ENCODE data around the gene WDR13. TPM values are rescaled to one million over a fixed set of nuclear protein-coding genes. Genes with fewer than 3 reads are reported as not detected.

WDR13 gene
- total RNA-seq, 4 donors from 2014 or later: 50.5 to 86.6 (median 68.5) TPM

DNA sequence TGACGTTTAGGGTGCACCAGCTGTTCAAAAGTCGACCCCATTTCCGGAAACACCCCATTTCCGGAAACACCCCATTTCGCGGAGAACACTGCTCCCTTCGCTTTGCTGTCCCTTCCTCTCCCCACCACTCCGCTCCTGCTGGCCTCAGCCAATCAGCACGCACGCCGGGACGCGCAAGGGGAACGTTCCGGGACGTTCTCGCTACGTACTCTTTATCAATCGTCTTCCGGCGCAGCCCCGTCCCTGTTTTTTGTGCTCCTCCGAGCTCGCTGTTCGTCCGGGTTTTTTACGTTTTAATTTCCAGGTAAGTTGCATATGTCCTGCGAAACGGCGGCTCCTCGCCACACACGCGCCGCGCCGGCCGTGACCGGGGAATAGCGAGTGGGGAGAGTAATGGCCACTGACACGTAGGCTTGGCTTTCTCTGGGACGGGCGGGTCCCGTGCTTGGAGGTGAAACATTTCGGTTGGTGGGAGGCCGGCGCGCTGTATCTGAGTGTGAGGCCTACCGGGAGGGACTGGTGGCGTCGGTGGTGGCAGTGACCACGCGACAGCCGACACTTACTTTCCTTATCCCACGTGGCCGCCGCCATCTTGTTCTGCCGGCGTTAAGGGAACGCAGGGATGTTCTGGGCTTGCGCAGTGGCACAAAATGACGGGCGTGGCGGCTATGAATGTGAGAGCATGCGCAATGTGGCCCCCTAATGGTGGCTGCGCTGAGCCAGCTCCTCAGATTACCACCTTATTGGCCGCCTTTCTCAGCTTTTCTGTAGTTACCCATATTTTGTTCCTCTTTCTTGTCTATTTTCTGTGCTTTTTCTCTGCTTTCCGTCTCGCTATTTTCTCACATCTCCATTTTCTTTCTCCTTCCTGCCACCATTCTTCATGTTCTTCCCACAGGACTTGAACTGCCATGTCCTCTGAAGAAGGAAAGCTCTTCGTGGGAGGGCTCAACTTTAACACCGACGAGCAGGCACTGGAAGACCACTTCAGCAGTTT is 22.7 kb upstream of the WDR13 start, which contains the start of gene RBM3:
TSS of gene RBM3 (plus strand) at position 215 of the 997 bp plus-strand sequence. CDS start at position 912, 697 bp downstream.
- peak within 1 kb of the TSS; percentile 64 to 83 (median 74) for H3K4me3 ChIP-seq
- peaks cover 3 to 47% (median 11%) of the 10 kb centered on the region in 3 donors for H3K4me1 ChIP-seq
- peak within 1 kb of the TSS; percentile 97 to 99 (median 99) for H3K27ac ChIP-seq
- peak; percentile 52 for DNase-seq
- H3K36me3 ChIP-seq: peaks cover 0 to 45% (median 12%) of the 10 kb centered on the region in 3 donors
- intact Hi-C loops (cut with DNase I): no loop called here
- H3K9me3 ChIP-seq: no peaks in the 10 kb centered on the region
- WGBS, 2 donors: 1 to 34% methylated on average over 29 to 45 of the region's 71 CpGs
- no peaks in the 10 kb centered on the region for H3K27me3 ChIP-seq
- peak in 3 of 4 donors; percentile 13 to 92 (median 88) for TF ChIP-seq POLR2A (IDR thresholded peaks at IDR 0.05)
- TF ChIP-seq, protein P1, sequence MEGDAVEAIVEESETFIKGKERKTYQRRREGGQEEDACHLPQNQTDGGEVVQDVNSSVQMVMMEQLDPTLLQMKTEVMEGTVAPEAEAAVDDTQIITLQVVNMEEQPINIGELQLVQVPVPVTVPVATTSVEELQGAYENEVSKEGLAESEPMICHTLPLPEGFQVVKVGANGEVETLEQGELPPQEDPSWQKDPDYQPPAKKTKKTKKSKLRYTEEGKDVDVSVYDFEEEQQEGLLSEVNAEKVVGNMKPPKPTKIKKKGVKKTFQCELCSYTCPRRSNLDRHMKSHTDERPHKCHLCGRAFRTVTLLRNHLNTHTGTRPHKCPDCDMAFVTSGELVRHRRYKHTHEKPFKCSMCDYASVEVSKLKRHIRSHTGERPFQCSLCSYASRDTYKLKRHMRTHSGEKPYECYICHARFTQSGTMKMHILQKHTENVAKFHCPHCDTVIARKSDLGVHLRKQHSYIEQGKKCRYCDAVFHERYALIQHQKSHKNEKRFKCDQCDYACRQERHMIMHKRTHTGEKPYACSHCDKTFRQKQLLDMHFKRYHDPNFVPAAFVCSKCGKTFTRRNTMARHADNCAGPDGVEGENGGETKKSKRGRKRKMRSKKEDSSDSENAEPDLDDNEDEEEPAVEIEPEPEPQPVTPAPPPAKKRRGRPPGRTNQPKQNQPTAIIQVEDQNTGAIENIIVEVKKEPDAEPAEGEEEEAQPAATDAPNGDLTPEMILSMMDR (IDR thresholded peaks at IDR 0.05): peak in 5 of 6 experiments; percentile 13 to 46 (median 31)

DNA sequence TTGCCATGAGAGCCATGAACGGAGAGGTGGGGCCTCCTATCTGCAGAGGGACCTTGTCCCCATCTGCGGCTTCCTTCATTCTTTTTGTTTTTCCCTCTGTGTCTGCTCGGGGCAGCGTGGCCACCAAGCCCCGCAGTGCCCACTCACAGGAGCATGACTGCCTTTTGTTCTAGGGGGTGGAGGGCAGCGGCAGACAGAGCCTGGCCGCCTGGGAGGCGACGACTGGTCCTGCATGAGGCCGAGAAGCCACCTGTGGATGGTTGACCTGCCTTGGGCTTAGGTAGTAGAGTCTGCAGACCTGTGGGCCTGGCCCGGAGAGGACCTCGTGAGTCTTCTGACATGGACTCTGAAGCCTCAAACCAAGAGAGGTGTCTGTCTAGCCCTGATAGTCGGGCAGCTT is 21.6 kb upstream of the WDR13 start:
- H3K4me3 ChIP-seq: peak overlapping the region; percentile 64 to 83 (median 74)
- intact Hi-C loops (cut with DNase I): no loop called here
- DNase-seq: no peak
- H3K4me1 ChIP-seq: peaks cover 3 to 54% (median 11%) of the 10 kb centered on the region in 3 donors
- no peaks in the 10 kb centered on the region for H3K27me3 ChIP-seq
- H3K27ac ChIP-seq: peak overlapping the region; percentile 97 to 99 (median 99)
- WGBS, 2 donors: 70% methylated on average over 4 of the region's 13 CpGs; no CpG with 5 or more reads in 1 of the 2 donors
- peaks cover 0 to 47% (median 12%) of the 10 kb centered on the region in 3 donors for H3K36me3 ChIP-seq
- no peak for TF ChIP-seq POLR2A (IDR thresholded peaks at IDR 0.05)
- TF ChIP-seq, protein P1 (IDR thresholded peaks at IDR 0.05): no peak
- H3K9me3 ChIP-seq: no peaks in the 10 kb centered on the region

DNA sequence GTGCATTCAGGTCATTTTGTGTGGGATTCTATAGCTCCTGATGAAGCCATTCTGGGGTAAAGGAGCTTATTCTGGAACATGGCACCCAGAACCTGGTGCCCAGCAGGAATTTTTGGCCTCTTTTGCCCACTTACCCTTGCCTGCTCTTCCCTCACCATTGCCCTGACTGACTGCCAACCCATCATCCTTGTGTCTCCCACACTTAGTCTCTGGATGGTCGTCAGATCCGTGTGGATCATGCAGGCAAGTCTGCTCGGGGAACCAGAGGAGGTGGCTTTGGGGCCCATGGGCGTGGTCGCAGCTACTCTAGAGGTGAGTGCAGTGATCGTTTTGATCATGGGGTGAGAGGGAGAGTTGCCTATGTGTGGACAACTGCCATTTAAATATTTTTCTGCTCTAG is 21.2 kb upstream of the WDR13 start:
- TF ChIP-seq, protein P1 (IDR thresholded peaks at IDR 0.05): no peak
- TF ChIP-seq POLR2A (IDR thresholded peaks at IDR 0.05): no peak
- WGBS, 2 donors: 40% methylated on average over 1 of the region's 6 CpGs; no CpG with 5 or more reads in 1 of the 2 donors
- no peak for DNase-seq
- H3K4me1 ChIP-seq: peaks cover 3 to 54% (median 11%) of the 10 kb centered on the region in 3 donors
- intact Hi-C loops (cut with DNase I): no loop called here
- H3K27me3 ChIP-seq: no peaks in the 10 kb centered on the region
- peak overlapping the region; percentile 64 to 83 (median 74) for H3K4me3 ChIP-seq
- H3K27ac ChIP-seq: peak overlapping the region; percentile 97 to 99 (median 99)
- no peaks in the 10 kb centered on the region for H3K9me3 ChIP-seq
- peaks cover 0 to 47% (median 12%) of the 10 kb centered on the region in 3 donors for H3K36me3 ChIP-seq

DNA sequence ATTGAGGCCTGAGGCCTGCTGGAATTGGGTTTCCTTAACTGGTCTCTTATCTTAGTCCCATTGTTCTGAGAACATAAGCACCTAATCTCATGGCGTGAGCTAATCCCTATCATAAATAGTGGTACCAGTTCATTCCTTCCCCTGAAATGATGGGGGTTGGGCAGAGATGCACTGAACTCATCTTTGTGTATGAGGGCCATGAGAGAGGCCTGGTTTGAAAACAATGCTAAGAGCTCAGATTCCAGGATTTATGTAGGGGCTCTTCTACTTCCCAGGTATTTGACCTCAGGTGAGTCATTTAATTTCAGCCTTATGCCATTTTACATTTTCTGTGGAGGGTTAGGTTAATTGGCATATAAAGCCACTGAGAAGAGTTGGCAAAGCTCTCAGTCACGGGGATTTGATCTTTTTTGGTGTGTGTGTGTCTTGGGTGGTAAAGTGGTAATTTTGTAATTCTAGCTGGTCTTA is 18.6 kb upstream of the WDR13 start:
- intact Hi-C loops (cut with DNase I): no loop called here
- DNase-seq: no peak
- Histone ChIP-seq H3K9me3 (no peaks in the 10 kb centered on the region), H3K27ac (peak overlapping the region; percentile 38 to 64 (median 50)), H3K27me3 (no peaks in the 10 kb centered on the region), H3K36me3 (peaks cover 0 to 47% (median 12%) of the 10 kb centered on the region in 3 donors), H3K4me1 (peaks cover 3 to 54% (median 11%) of the 10 kb centered on the region in 3 donors), H3K4me3 (no peak overlapping the region)
- WGBS, 2 donors: 25 to 44% methylated on average over 1 to 2 of the region's 2 CpGs
- TF ChIP-seq POLR2A (IDR thresholded peaks at IDR 0.05): no peak
- TF ChIP-seq, protein P1 (IDR thresholded peaks at IDR 0.05): no peak
